K562 (cell line): ENCODE data around the gene CNR1. TPM values are rescaled to one million over a fixed set of nuclear protein-coding genes. Genes with fewer than 3 reads are reported as not detected.

ENCODE experiments used
- ATAC-seq: fragments of 200-7000 bp; cut with Tn5 transposase; 3 replicates; pipeline ENCODE4 v1.9.1; 2020; ENCODE audit warnings: moderate library complexity
- BruUV-seq: library from RNA; stranded (reverse); fragments of 400-500 nt; replicated peaks from 2 replicates; lab custom pipeline; 2021; lab: Mats Ljungman, UMichigan
- CTCF ChIA-PET: fragments of 300-600 bp; formaldehyde crosslinking; extraction: SDS; loops from one replicate; lab custom pipeline; 2021; ENCODE audit warnings: low intra/inter-chr PET ratio; lab: Yijun Ruan, JAX
- POLR2A ChIA-PET: fragments of 300-600, 350-650 bp; sonication (Branson Sonifier 250); formaldehyde crosslinking; extraction: SDS; loops from one replicate; lab custom pipeline; 2021; ENCODE audit warnings: antibody characterized with exemption, inconsistent platforms; lab: Yijun Ruan, JAX
- DNase-seq, 4 experiments: peaks; one replicate each; pipeline versions ENCODE4 v3.0.0 to v3.0.0-alpha.2; 2011 to 2018; ENCODE audit warnings: low spot score in 3 of 4, mixed read lengths in 3 of 4; ENCODE audit errors: extremely low read depth in 1 of 4
- FAIRE-seq: peaks from 2 replicates; lab custom pipeline; 2011; peaks lifted over from hg19 to GRCh38; lab: Jason Lieb, UNC
- H2AFZ ChIP-seq: 2 replicates; pipeline ENCODE4 v1.6.0; 2011; ENCODE audit warnings: low read depth, low read length, control low read depth, inconsistent platforms
- H3K27ac ChIP-seq: fragments of 200-600 bp; 3 replicates; pipeline ENCODE4 v1.8.0; 2011; ENCODE audit warnings: low read depth, mild to moderate bottlenecking, control low read depth, inconsistent platforms, low read length, moderate library complexity, mixed read lengths; ENCODE audit errors: extremely low read depth
- H3K27me3 ChIP-seq, 2 experiments: fragments of 300-600 bp in 1 of 2; 2 replicates in 1 of 2; 3 replicates in 1 of 2; pipeline versions ENCODE4 v1.6.0 to v1.8.0; 2011; ENCODE audit warnings: inconsistent platforms in 2 of 2, low read length in 2 of 2, mild to moderate bottlenecking in 1 of 2, mixed read lengths in 1 of 2, moderate library complexity in 1 of 2; ENCODE audit not compliant: control insufficient read depth in 2 of 2, insufficient read depth in 2 of 2
- H3K36me3 ChIP-seq: fragments of 300-600 bp; 3 replicates; pipeline ENCODE4 v1.8.0; 2011; ENCODE audit warnings: mild to moderate bottlenecking, low read length, inconsistent platforms; ENCODE audit not compliant: control insufficient read depth, insufficient read depth
- H3K4me1 ChIP-seq, 2 experiments: fragments of 200-600 bp in 1 of 2; replicated peaks in 1 of 2; 2 replicates in 1 of 2; 3 replicates in 1 of 2; pipeline versions ENCODE4 v1.5.1 to v1.8.0; 2011; ENCODE audit warnings: inconsistent platforms in 2 of 2, low read length in 2 of 2, mild to moderate bottlenecking in 1 of 2, mixed read lengths in 1 of 2, moderate library complexity in 1 of 2; ENCODE audit not compliant: control insufficient read depth in 2 of 2, insufficient read depth in 2 of 2
- H3K4me2 ChIP-seq: 2 replicates; pipeline ENCODE4 v1.6.1; 2011; ENCODE audit warnings: low read length, control low read depth, inconsistent platforms, mixed read lengths; ENCODE audit not compliant: insufficient read depth
- H3K4me3 ChIP-seq: fragments of 200-600 bp; sonication (generic), shearing (Covaris generic); 2 replicates; pipeline ENCODE4 v1.5.1; 2016; ENCODE audit warnings: control low read depth, inconsistent platforms
- H3K79me2 ChIP-seq: fragments of 200-600 bp; 3 replicates; pipeline ENCODE4 v1.8.0; 2011; ENCODE audit warnings: low read length, inconsistent platforms; ENCODE audit not compliant: control insufficient read depth, insufficient read depth
- H3K9ac ChIP-seq, 2 experiments: 2 replicates each; pipeline versions ENCODE4 v1.6.0 to v1.6.1; 2011; ENCODE audit warnings: low read depth in 2 of 2, low read length in 2 of 2, control low read depth in 1 of 2, inconsistent platforms in 1 of 2, mild to moderate bottlenecking in 1 of 2, mixed read lengths in 1 of 2; ENCODE audit not compliant: insufficient read depth in 1 of 2
- H3K9me1 ChIP-seq: one replicate; pipeline ENCODE4 v1.6.0; 2011; ENCODE audit warnings: inconsistent platforms, mild to moderate bottlenecking, low read length, moderate library complexity; ENCODE audit not compliant: control insufficient read depth, insufficient read depth
- H3K9me3 ChIP-seq: replicated peaks from 2 replicates; pipeline ENCODE4 v1.5.1; 2011; ENCODE audit warnings: low read depth, low read length, inconsistent platforms; ENCODE audit not compliant: control insufficient read depth, insufficient read depth
- H4K20me1 ChIP-seq: replicated peaks from 2 replicates; pipeline ENCODE4 v1.6.1; 2011; ENCODE audit warnings: low read length, inconsistent platforms, mixed read lengths; ENCODE audit not compliant: control insufficient read depth, insufficient read depth
- EGR1 ChIP-seq: fragments of 450-650 bp; conservative IDR thresholded peaks from 2 replicates; pipeline ENCODE4 v1.6.1; 2017; ENCODE audit warnings: mild to moderate bottlenecking
- TAF7 ChIP-seq: fragments of 450-650 bp; IDR thresholded peaks from 2 replicates; pipeline ENCODE4 v1.6.1; 2016; ENCODE audit warnings: missing genetic modification characterization, missing compliant biosample characterization
- WGBS: fragments of 100-300 bp; shearing (Covaris generic); methylation state at CpG from one replicate; pipeline ENCODE4 v1.1.6; 2016; ENCODE audit warnings: low coverage, mixed read lengths; ENCODE audit not compliant: insufficient coverage; ENCODE audit errors: missing lambda C conversion rate; 5-methylcytosine and 5-hydroxymethylcytosine counted together
- in situ Hi-C: fragments of 300-500 bp; cut with MboI; formaldehyde crosslinking; loops from 4 replicates; pipeline ENCODE4 v1.15.0; 2018; ENCODE audit warnings: inconsistent platforms, mixed read lengths
- intact Hi-C: fragments of 100-400 bp; cut with micrococcal nuclease; formaldehyde crosslinking; loops from 2 replicates; pipeline ENCODE4 v1.14.2; 2022
- polyA plus RNA-seq, 8 experiments: library from polyadenylated mRNA; depleted of rRNA in 4 of 8; stranded (reverse) in 5 of 8; unstranded in 3 of 8; fragments of >200 nt; fragmentation: Nextera tagmentation in 2 of 8; fragmentation: Illumina TruSeq in 1 of 8; extraction: Ambion mirVana in 2 of 8; extraction: Trizol in 1 of 8; gene quantifications; 2 replicates each; pipeline versions ENCODE4 v1.2.1 to v1.2.3, GENCODE V29; 2011 to 2014; ENCODE audit warnings: inconsistent platforms in 1 of 8, missing spikeins in 1 of 8
- total RNA-seq, 7 experiments: library from RNA; depleted of rRNA in 6 of 7; stranded (reverse); fragments of >200 nt in 6 of 7; fragmentation: Illumina TruSeq in 2 of 7; extraction: Trizol in 2 of 7; gene quantifications; 2 replicates each; pipeline versions ENCODE4 v1.2.1 to v1.2.3, GENCODE V29; 2011 to 2021; ENCODE audit warnings: low replicate concordance in 1 of 7

The CNR1 gene
- total and polyA plus RNA-seq, 9 of the 15 experiments (the other 6 are each of a cell fraction or from before 2014, with no cell fraction given), result 0.50 to 1.9 (median 1.2) TPM; not detected in 1

DNA sequence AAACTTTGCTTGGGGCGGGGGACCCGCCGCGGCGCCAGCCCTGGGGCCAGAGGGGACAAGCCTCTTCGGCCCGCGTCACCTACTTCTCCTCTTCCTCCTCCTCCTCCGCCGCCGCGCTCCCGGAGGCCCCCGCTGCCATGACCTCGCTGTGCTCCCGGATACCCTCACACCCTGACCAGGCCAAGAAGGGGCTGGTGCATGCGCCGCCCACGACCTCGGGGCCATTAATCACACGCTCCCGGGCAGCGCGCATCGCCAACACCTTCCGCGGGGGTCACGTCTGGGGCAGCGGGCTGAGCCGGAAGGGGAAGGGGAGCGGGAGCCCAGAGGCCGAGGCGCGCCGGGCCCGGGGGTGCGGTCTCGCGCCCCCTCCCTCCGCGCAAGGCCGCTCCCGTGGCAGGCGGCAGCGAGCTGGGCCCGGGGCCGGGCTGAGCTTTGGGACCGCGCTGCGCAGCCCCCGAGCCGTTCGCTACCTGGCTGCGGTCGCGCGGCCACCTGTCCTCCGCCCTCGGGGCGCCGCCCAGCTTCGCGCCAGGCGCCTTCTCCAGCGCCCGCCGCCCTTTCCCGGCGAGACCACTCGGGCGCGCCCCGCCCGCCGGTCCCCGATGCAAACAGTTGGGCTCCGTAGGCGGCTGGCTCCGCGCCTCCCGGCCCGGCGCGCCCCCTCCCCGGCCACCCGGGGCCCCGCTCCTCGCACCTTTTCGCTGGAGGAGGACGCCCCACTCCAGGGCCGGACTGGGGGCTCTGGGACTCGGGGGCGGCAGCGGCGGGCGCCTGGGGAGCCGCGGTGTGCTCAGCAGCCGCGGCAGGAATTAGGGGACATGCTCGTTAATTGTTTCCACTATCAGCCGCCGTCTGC is 575 bp upstream of the CNR1 start:
- Histone ChIP-seq H2AFZ (no peak overlapping the region), H3K79me2 (no peaks in the 10 kb centered on the region), H3K9me1 (no peaks in the 10 kb centered on the region), H3K4me3 (0 out of 2 replicates have a peak overlapping the region, but pooled peaks have one; percentile 3), H4K20me1 (no peaks in the 10 kb centered on the region; the same call in 1 of the 2 replicates), H3K9me3 (no peaks in the 10 kb centered on the region), H3K4me1 (peaks cover 0 to 22% of the 10 kb centered on the region in 2 experiments; a peak in 3 of 5 replicates), H3K27ac (no peak overlapping the region), H3K36me3 (no peaks in the 10 kb centered on the region), H3K4me2 (no peak overlapping the region), H3K9ac (no peak overlapping the region), H3K27me3 (peaks cover 8 to 32% of the 10 kb centered on the region in 2 experiments; a peak in 4 of 5 replicates)
- FAIRE-seq, result no peak
- intact Hi-C loops (no loop called here), in situ Hi-C loops (no loop called here)
- no peak; the same call in 2 of the 3 replicates for ATAC-seq
- BruUV-seq, result no TSS peak
- peak in 2 of 4 experiments; percentile 6 to 9 for DNase-seq
- 16% methylated on average over 35 of the region's 103 CpGs for WGBS
- ChIA-PET CTCF (no interaction called here), POLR2A (no interaction called here)
- 0 out of 2 replicates have a peak, but pooled peaks have one; percentile 9 for TF ChIP-seq EGR1
- no peak for TF ChIP-seq TAF7 (tag)
